RWPE1 (cell line): ENCODE data around the gene OAS3.

ENCODE experiments used
- CTCF ChIA-PET: fragments of 350-600 bp; sonication (Branson Sonifier 250); formaldehyde crosslinking; extraction: SDS; loops from one replicate; lab custom pipeline; 2021; lab: Yijun Ruan, JAX
- POLR2A ChIA-PET: fragments of 400-600 bp; formaldehyde crosslinking; extraction: SDS; loops from one replicate; lab custom pipeline; 2020; ENCODE audit warnings: antibody characterized with exemption; ENCODE audit not compliant: low non-redundant PET; lab: Yijun Ruan, JAX
- DNase-seq: peaks from one replicate; pipeline ENCODE4 v3.0.0; 2012; ENCODE audit warnings: low spot score
- H3K27ac ChIP-seq: fragments of 450-650 bp; 2 replicates; pipeline ENCODE4 v1.5.1; 2017
- TF ChIP-seq, protein P1 (sequence below): fragments of 450-650 bp; conservative IDR thresholded peaks from 2 replicates; pipeline ENCODE4 v1.5.1; 2017; ENCODE audit warnings: low read depth, mild to moderate bottlenecking

OAS3 gene

DNA sequence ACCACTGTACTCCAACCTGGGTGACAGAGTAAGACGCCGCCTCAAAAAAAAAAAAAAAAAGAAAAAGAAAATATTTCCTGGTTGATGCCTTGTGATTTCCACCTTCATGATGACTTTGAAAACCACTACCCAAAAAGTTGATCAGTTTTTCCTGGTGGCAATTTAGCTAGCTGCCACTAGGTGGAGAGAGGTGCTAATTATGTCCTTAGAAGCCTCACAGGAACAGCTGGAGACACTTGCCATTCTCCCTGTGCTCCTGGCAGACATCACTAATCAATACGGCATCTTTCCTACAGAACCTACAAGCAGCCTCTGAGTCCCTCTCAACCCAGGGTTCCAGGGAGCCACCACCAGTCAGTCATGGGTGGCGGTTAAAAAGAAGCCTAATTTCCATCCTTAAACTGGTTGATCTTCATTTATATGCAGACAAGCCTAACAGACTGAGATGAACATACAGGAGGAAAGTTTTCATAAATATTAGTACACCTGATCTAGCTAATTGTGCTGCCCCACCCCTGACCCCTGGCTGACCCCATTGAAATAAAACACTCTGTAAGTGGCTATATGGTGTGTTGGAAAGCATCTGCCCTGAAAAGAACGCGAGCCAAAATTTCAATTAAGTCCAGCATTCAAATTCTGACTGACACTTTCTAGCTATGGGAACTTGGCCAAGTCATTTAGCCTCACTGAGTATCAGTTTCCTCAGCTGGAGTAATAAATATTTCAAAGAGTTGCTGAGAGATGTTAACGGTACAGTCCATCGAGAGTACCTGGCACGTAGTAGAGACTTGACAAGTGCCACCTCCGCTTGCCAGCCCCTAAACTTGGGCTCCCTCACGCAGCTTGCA, 37.8 kb upstream of the OAS3 start:
- ChIA-PET CTCF (interaction anchor here (0.6 to 1.1 kb wide), 10 partner anchors 11 to 383 kb away, joined by 3 to 7 read pairs (median 4); partner anchors contain the start of gene OAS3), POLR2A (interaction anchor here (0.6 to 1.4 kb wide), 3 partner anchors 37 to 93 kb away, joined by 3 to 5 read pairs (median 4); partner anchors contain the start of gene OAS3)
- no peak overlapping the region for H3K27ac ChIP-seq
- TF ChIP-seq, protein P1, sequence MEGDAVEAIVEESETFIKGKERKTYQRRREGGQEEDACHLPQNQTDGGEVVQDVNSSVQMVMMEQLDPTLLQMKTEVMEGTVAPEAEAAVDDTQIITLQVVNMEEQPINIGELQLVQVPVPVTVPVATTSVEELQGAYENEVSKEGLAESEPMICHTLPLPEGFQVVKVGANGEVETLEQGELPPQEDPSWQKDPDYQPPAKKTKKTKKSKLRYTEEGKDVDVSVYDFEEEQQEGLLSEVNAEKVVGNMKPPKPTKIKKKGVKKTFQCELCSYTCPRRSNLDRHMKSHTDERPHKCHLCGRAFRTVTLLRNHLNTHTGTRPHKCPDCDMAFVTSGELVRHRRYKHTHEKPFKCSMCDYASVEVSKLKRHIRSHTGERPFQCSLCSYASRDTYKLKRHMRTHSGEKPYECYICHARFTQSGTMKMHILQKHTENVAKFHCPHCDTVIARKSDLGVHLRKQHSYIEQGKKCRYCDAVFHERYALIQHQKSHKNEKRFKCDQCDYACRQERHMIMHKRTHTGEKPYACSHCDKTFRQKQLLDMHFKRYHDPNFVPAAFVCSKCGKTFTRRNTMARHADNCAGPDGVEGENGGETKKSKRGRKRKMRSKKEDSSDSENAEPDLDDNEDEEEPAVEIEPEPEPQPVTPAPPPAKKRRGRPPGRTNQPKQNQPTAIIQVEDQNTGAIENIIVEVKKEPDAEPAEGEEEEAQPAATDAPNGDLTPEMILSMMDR: peak; percentile 75
- DNase-seq: peak; percentile 64

DNA sequence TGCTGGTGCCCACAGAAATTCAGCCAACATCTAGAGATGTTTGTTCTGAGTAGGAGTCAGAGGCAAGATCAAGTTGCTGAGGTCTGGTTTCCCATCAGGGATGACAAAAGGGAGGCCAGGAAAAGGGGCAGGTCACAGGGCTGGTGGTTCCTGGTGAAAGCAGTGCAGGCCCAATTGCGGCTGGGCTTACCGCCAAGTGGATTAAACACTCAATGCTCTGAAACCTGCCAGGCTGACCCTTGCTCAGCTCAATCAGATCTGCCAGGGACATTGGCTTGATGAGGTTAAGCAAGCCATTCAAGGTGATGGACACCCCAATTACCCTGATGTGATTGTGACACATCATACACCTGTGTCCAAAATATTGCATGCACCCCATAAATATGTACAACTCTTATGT, 37.0 kb upstream of the OAS3 start:
- CTCF ChIA-PET: interaction anchor here (0.6 to 1.1 kb wide), 3 partner anchors 12 to 276 kb away, joined by 3 read pairs; no protein-coding TSS in a partner anchor
- TF ChIP-seq, protein P1: no peak
- POLR2A ChIA-PET: interaction anchor here (0.6 kb wide), 1 partner anchor 72 kb away, joined by 5 read pairs; no protein-coding TSS in a partner anchor
- no peak for DNase-seq
- H3K27ac ChIP-seq: no peak overlapping the region

- ChIA-PET POLR2A (no interaction called here), CTCF (no interaction called here)
- TF ChIP-seq, protein P1: no peak
- H3K27ac ChIP-seq: peak overlapping the region; percentile 69
- no peak for DNase-seq
These were observed 33.7 kb upstream of the OAS3 start for GRCh38 chr12:112904571-112904970.

- TF ChIP-seq, protein P1: no peak
- peak; percentile 37 for DNase-seq
- CTCF ChIA-PET: no interaction called here
- peak overlapping the region; percentile 69 for H3K27ac ChIP-seq
- POLR2A ChIA-PET: interaction anchor here (0.6 kb wide), 1 partner anchor 535 kb away, joined by 3 read pairs; no protein-coding TSS in a partner anchor
These were observed 32.7 kb upstream of the OAS3 start for GRCh38 chr12:112905451-112906089.

- TF ChIP-seq, protein P1: no peak
- ChIA-PET CTCF (interaction anchor here (1.1 kb wide), 1 partner anchor 95 kb away, joined by 4 read pairs; no protein-coding TSS in a partner anchor), POLR2A (interaction anchor here (1.0 kb wide), 1 partner anchor 9 kb away, joined by 3 read pairs; no protein-coding TSS in a partner anchor)
- peak within 1 kb of the TSS; percentile 69 for H3K27ac ChIP-seq
- peak; percentile 68 for DNase-seq
These were observed 31.4 kb upstream of the OAS3 start, which contains the start of gene OAS1 for GRCh38 chr12:112906712-112907414. OAS1 (plus strand) TSS chr12:112906962; CDS start chr12:112907040, 78 bp downstream.
